Right cardiac atrium (tissue), 5 donors: ENCODE measurements around the gene MPHOSPH8. TPM values are rescaled to one million over a fixed set of nuclear protein-coding genes. Genes with fewer than 3 reads are reported as not detected.

Source experiments
- ATAC-seq, 2 donors: fragments of 200-7000 bp; cut with Tn5 transposase; one replicate each; pipeline versions ENCODE4 v1.8.0 to v1.9.1; 2020; ENCODE audit warnings: moderate library complexity in 2 of 2, mild to moderate bottlenecking in 1 of 2
- DNase-seq, 3 donors: peaks; one replicate each; pipeline ENCODE4 v3.0.0-alpha.2; 2020
- H3K27ac ChIP-seq: one replicate; pipeline ENCODE4 v1.5.1; 2013; ENCODE audit warnings: mild to moderate bottlenecking, low read length, control low read depth, moderate library complexity
- H3K27me3 ChIP-seq: one replicate; pipeline ENCODE4 v1.6.1; 2013; ENCODE audit not compliant: control insufficient read depth, insufficient read depth
- H3K4me1 ChIP-seq: one replicate; pipeline ENCODE4 v1.6.1; 2013; ENCODE audit warnings: low read length; ENCODE audit not compliant: control insufficient read depth, insufficient read depth
- H3K4me3 ChIP-seq: one replicate; pipeline ENCODE4 v1.5.1; 2013; ENCODE audit warnings: low read length, control low read depth
- H3K9me3 ChIP-seq: one replicate; pipeline ENCODE4 v1.6.1; 2013; ENCODE audit warnings: low read length; ENCODE audit not compliant: control insufficient read depth
- WGBS: extraction: QIAGEN DNeasy Blood & Tissue Kit; methylation state at CpG from one replicate; pipeline ENCODE4 v1.1.7; 2013; 5-methylcytosine and 5-hydroxymethylcytosine counted together
- intact Hi-C, 4 donors: fragments of 100-400 bp; cut with DNase I; formaldehyde crosslinking; loops; one replicate each; pipeline versions ENCODE4 v1.11.0 to v1.14.0; 2022 to 2023
- long read RNA-seq, 4 donors: library from polyadenylated mRNA; unstranded; transcript quantifications; one replicate each; pipeline ENCODE4 v2.0.0, GENCODE V29; 2020 to 2021
- polyA plus RNA-seq: library from polyadenylated mRNA; stranded (reverse); fragments of 200-250 nt; gene quantifications from one replicate; pipeline ENCODE4 v1.2.3, GENCODE V29; 2013
- total RNA-seq, 4 donors: library from RNA; stranded (reverse); fragmentation: NEBNext Ultra II Directional; extraction: Animal tissue kit (Norgen Biotek cat#: 25700); gene quantifications; one replicate each; pipeline ENCODE4 v1.2.1, GENCODE V29; 2021
- donor health status: healthy with polysubstance abuse.
- donor health status: DM: no; HTN: yes; CAD: no.
- donor health status: DM: no; HTN: no; CAD: no.
- donor health status: DM: no; HTN: yes; CAD: no; lungs with severe emphysema.
- donor health status: DM: yes; HTN: yes; CAD: no.

Gene MPHOSPH8, protein sequence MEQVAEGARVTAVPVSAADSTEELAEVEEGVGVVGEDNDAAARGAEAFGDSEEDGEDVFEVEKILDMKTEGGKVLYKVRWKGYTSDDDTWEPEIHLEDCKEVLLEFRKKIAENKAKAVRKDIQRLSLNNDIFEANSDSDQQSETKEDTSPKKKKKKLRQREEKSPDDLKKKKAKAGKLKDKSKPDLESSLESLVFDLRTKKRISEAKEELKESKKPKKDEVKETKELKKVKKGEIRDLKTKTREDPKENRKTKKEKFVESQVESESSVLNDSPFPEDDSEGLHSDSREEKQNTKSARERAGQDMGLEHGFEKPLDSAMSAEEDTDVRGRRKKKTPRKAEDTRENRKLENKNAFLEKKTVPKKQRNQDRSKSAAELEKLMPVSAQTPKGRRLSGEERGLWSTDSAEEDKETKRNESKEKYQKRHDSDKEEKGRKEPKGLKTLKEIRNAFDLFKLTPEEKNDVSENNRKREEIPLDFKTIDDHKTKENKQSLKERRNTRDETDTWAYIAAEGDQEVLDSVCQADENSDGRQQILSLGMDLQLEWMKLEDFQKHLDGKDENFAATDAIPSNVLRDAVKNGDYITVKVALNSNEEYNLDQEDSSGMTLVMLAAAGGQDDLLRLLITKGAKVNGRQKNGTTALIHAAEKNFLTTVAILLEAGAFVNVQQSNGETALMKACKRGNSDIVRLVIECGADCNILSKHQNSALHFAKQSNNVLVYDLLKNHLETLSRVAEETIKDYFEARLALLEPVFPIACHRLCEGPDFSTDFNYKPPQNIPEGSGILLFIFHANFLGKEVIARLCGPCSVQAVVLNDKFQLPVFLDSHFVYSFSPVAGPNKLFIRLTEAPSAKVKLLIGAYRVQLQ
- total RNA-seq (10 to 100 TPM; 34.7 to 39.1 (median 37.3) TPM), polyA plus RNA-seq (33.0 TPM)
- long read RNA-seq, donor 1, full-length matches to known transcripts: 6 of 58 reads
- long read RNA-seq, donor 1, partial matches to known transcripts: 42 of 58 reads
- long read RNA-seq, donor 1, other reads (novel, unspliced or antisense): 10 of 58 reads
- long read RNA-seq, donor 2, full-length matches to known transcripts: 13 of 24 reads
- long read RNA-seq, donor 2, partial matches to known transcripts: 7 of 24 reads
- long read RNA-seq, donor 2, other reads (novel, unspliced or antisense): 4 of 24 reads
- long read RNA-seq, donor 3, partial matches to known transcripts: 25 of 35 reads
- long read RNA-seq, donor 3, other reads (novel, unspliced or antisense): 10 of 35 reads
- long read RNA-seq, donor 4, full-length matches to known transcripts: 19 of 30 reads
- long read RNA-seq, donor 4, partial matches to known transcripts: 5 of 30 reads
- long read RNA-seq, donor 4, other reads (novel, unspliced or antisense): 6 of 30 reads

DNA sequence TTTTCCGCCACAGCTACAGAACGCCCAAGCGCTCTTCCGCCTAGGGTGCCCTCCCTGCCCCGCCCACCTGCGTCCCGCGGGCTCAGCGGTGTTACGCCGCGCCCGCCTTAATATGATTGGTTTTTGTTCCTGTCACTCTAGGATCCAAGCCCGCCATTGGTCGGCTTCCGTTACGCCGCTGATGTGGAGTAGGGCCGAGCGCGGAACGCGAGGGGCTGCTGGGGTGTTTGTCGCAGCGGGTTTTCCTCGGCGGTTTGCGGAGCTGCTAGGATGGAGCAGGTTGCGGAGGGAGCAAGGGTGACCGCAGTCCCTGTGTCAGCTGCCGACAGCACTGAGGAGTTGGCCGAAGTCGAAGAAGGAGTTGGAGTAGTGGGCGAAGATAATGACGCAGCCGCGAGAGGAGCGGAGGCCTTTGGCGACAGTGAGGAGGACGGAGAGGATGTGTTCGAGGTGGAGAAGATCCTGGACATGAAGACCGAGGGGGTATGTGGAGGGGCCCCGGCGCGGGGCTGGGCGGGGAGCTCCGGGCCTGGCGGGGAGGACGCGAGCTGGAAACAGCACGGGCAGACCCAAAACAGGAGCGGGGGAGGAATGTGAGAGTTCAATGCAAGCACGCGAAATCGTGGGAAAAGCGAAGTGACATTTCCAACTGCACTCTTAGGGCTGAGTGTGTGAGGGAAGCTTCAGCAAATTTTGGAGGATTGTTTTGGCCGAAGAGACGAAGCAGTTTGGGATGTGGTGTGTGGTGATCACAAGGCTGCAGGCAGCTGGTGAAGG, at the start of gene MPHOSPH8:
Gene MPHOSPH8 (plus strand): TSS at position 181 of the 777 bp plus-strand sequence. CDS start 90 bp downstream, at position 271.
- DNase-seq: peak; percentile 95 to 97 (median 97)
- ATAC-seq: peak; percentile 100
- intact Hi-C loops: no loop called here
- H3K9me3 ChIP-seq: no peaks in the 10 kb centered on the region
- no peaks in the 10 kb centered on the region for H3K4me1 ChIP-seq
- H3K4me3 ChIP-seq: peak within 1 kb of the TSS; percentile 58
- H3K27ac ChIP-seq: peak within 1 kb of the TSS; percentile 90
- no peaks in the 10 kb centered on the region for H3K27me3 ChIP-seq
- under 1% methylated on average over 58 of the region's 58 CpGs for WGBS

DNA sequence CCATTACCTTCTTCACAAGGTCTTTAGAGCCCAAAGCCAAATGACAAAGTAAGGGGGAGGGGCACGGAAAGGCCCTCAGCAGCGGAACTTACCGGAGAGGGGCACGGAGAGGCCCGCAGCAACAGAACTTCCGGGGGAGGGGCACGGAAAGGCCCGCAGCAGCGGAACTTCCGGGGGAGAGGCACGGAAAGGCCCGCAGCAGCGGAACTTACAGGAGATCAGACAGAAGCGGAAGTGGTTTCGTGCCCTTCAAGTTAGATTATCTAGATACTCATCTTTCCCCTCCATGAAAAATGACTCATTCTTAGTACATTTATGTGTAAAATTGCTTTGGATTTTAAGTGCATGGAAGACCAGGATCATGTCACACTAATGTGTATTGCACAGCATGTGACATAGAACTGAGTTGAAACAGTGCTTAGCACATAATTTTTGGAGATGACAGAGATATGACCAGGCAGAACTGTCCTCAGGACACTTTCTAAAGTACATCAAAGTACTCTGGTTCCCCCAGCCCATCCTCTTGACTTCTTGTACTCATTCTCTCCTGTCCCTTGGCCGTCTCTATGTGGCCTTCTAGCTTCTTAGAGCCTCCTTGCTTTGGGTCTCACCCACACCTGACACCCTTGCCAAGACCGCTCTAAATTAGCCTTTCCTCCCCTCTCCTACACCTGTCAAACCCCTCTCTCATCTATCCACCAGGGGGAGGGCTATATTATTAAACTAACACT, 46.4 kb upstream of the MPHOSPH8 start:
- Histone ChIP-seq H3K4me3 (no peak overlapping the region), H3K27me3 (no peaks in the 10 kb centered on the region), H3K4me1 (no peaks in the 10 kb centered on the region), H3K9me3 (no peaks in the 10 kb centered on the region), H3K27ac (no peak overlapping the region)
- ATAC-seq: peak; percentile 42 to 56
- intact Hi-C loops: no loop called here
- DNase-seq: peak; percentile 32 to 69 (median 53)
- 30% methylated on average over 17 of the region's 17 CpGs for WGBS

DNA sequence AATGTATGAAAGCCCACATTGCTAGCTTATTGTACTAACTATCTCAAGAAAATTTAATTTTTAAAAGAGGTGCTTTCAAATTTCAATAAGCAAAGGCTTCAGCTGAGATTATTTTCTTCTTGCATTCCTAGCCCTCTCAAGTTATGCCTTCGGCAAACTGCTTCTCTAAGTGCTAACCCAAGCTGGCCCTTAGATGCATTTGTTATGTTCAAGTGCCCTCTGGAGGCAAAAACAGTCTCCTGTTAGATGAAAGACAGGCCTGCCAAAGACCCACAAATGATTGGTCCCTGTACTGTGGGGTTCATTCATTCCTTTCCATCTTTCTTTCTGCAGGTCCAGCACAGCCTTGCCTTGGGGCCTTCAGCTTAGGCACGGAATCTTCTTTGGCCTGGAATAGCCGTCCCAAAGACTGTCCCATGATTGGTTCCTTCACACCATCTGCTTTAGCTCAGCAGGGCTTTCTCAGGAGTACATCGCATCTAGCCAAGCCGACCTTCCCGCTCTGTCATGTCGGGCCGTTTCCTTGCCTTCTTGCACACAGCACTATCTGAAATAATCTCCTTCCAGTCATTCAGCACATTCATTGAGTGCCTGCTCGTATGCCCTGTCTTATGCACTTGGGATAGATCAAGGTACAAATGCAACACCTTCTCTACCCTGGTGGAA, 45.7 kb upstream of the MPHOSPH8 start:
- H3K9me3 ChIP-seq: no peaks in the 10 kb centered on the region
- peak; percentile 81 to 84 for ATAC-seq
- intact Hi-C loops: no loop called here
- no peak overlapping the region for H3K4me3 ChIP-seq
- H3K27ac ChIP-seq: no peak overlapping the region
- no peak for DNase-seq
- no peaks in the 10 kb centered on the region for H3K27me3 ChIP-seq
- no peaks in the 10 kb centered on the region for H3K4me1 ChIP-seq
- WGBS: 59% methylated on average over 9 of the region's 9 CpGs

DNA sequence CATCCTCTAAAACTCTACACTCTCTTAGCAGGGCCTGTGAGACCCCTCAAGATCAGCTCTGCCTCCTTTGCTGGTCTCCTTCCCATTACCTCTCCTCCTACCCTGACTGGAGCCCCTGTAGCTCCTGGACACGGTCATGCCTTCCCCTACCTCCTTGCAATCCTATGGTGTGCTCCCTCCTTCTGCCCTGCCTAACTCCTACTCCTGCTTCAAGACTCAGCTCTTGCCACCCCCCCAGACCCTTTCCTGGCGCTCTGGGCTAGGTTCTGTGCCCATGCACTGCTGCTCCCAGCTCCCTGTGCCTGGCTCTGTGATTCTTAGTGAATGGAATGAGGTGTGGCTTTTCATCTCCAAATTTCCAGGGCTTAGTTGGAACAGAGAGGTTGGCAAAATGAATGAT, 44.1 kb upstream of the MPHOSPH8 start:
- DNase-seq: no peak
- no peak for ATAC-seq
- no peaks in the 10 kb centered on the region for H3K27me3 ChIP-seq
- WGBS: 70% methylated on average over 2 of the region's 2 CpGs
- H3K9me3 ChIP-seq: no peaks in the 10 kb centered on the region
- no peaks in the 10 kb centered on the region for H3K4me1 ChIP-seq
- no peak overlapping the region for H3K4me3 ChIP-seq
- H3K27ac ChIP-seq: no peak overlapping the region
- intact Hi-C loops: no loop called here

DNA sequence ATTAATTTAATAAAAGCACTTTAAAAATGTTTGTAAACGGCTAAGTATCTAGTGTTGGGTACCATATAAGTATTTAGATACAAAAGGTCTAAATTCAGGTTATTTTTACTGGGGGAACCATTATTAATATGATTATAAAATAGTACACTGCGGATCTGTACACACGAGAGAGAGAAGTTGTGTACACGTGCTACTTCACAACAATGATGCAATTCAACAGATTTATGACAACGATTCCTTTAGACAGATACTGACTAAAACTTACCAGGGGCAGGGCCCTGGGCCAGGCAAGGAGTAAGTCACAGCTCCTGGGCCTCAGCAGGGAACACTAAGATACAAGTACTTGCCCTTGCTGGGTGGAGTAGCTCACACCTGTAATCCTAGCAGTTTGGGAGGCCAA, 43.0 kb upstream of the MPHOSPH8 start:
- H3K27me3 ChIP-seq: no peaks in the 10 kb centered on the region
- H3K4me3 ChIP-seq: no peak overlapping the region
- intact Hi-C loops: no loop called here
- ATAC-seq (no peak), DNase-seq (no peak)
- no peaks in the 10 kb centered on the region for H3K9me3 ChIP-seq
- no peaks in the 10 kb centered on the region for H3K4me1 ChIP-seq
- 85% methylated on average over 5 of the region's 5 CpGs for WGBS
- H3K27ac ChIP-seq: no peak overlapping the region

DNA sequence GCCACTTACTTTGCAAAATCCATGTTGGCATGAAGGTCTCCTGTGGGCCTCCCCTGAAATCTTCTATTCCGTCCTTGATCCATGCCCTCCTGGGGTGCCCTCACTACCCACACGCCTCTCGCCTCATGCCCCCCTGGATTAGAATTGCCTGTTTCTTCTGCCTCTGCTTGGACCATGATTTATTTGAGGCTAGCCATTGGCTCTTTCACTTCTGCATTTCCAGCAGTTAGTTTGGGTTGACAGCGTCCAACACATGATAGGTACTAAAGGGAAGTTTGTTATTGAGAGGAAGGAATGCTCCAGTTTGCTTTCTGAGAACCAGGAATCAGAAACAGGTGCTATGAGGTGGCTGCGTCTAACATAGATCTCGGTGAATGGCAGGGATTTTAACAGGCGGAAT, 41.6 kb upstream of the MPHOSPH8 start:
- Histone ChIP-seq H3K4me3 (no peak overlapping the region), H3K4me1 (no peaks in the 10 kb centered on the region), H3K27me3 (no peaks in the 10 kb centered on the region), H3K9me3 (no peaks in the 10 kb centered on the region), H3K27ac (no peak overlapping the region)
- 81% methylated on average over 7 of the region's 7 CpGs for WGBS
- ATAC-seq (no peak), DNase-seq (no peak)
- intact Hi-C loops: no loop called here

DNA sequence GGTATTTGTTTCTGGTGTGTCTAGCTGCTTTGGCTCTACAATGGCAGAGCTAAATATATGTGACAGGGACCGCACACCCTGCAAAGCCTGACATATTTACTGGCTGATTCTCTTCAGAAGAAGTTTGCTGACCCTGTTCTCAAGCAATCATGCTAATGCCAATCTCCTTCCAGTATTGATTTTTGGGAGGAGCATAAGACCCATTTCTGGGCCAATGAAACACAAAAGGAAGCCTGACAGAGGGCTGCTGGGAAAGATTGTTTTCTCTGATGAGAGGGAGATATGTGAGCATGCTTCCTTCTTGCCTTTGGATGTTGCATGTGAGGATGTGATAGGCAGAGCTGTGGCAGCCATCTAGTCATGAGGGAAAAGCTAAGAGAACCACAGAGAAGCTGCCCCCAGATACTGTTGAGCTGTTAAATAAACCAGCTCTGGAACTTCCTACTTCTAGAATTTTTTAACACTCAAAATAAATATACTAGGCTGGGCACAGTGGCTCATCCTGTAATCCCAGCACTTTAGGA, 40.7 kb upstream of the MPHOSPH8 start:
- Histone ChIP-seq H3K9me3 (no peaks in the 10 kb centered on the region), H3K27ac (no peak overlapping the region), H3K27me3 (no peaks in the 10 kb centered on the region), H3K4me1 (no peaks in the 10 kb centered on the region), H3K4me3 (no peak overlapping the region)
- 94% methylated on average over 1 of the region's 1 CpG for WGBS
- no peak for ATAC-seq
- DNase-seq: no peak
- intact Hi-C loops: no loop called here

DNA sequence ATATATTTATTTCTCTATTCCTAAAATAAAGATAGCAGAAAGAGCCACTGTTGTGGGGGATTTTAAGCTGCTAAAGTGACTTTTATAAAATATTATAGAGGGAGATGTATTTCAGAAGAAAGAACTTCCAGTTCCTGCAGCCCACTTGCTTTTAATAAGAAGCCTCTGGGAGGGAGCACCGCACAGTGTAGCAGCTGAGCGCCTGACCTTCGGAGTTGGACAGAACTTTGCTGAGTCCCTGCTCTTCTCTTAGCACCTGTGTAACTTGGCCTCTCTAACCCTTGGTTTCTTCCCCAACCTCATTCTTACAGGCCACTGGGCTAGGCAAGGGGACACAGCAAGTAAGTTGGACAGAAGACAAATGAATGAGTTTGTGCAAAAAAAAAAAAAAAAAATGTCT, 37.4 kb upstream of the MPHOSPH8 start:
- intact Hi-C loops: no loop called here
- WGBS: 97% methylated on average over 3 of the region's 3 CpGs
- DNase-seq: no peak
- Histone ChIP-seq H3K4me3 (no peak overlapping the region), H3K9me3 (no peaks in the 10 kb centered on the region), H3K4me1 (no peaks in the 10 kb centered on the region), H3K27me3 (no peaks in the 10 kb centered on the region), H3K27ac (no peak overlapping the region)
- no peak for ATAC-seq

DNA sequence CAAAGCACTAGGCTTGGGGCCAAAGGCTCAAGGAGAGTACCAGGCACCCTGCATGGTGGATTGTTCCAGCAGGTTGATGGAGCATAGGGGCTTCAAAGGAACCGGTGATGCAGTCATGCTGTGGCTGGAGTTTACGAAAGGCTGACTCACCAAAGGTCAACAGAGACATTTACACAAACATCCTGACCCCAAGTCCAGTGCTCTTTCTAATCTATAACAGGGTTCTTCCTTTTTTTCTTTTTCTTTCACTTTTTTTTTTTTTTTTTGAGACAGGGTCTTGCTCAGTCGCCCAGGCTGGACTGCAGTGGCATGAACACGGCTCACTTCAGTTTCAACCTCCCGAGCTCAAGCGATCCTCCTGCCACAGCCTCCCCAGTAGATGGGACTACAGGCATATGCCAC, 36.5 kb upstream of the MPHOSPH8 start:
- Histone ChIP-seq H3K27me3 (no peaks in the 10 kb centered on the region), H3K4me3 (no peak overlapping the region), H3K9me3 (no peaks in the 10 kb centered on the region), H3K27ac (no peak overlapping the region), H3K4me1 (no peaks in the 10 kb centered on the region)
- DNase-seq (no peak), ATAC-seq (no peak)
- intact Hi-C loops: no loop called here
- WGBS: 85% methylated on average over 6 of the region's 6 CpGs
